Measurements from ENCODE around the gene VPS33B.
"Not testable (repeated sequence)": the region's sequence is repeated elsewhere in the genome, so short reads cannot be mapped to it uniquely, and the experiment has no call there.

The VPS33B gene

DNA sequence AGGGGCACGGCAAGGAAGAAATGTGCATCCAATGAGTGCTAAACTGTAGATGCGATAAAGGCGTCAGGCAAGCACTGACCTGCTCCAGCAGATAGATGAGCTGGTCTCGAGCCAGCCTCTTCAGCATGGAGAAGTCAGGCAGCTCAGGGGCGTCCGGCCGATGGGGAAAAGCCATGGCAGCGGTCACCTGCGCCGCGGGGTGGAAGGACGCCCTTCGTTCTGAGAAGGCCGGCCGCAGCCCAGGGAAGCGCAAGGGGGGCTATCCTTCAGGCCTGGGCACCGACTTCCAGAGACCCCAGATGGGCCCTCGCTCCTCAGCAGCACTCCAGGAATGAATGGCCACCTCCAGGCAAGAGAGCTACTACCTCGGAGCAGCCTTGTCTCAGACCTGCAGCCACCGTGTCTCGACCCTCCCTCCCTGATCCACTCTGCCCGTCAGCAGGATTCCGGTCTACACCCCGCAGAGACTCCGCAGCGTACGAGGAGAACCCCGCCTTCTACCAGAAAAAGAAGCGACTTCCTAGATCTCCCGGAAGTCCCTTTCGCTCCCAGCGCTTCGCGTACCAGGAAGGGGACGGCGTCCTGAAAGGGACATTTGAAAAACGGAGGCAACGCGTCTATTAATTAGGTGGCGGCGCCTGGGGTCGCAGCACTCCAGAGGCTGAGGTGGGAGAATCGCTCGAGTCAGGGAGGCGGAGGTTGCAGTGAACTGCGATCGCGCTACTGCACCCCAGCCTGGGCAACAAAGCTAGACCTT lies at the start of gene VPS33B:
Gene VPS33B, minus strand, starts transcription at position 520 of the 757 bp plus-strand sequence. Its CDS starts 345 bp downstream, at position 175.
- DNase-seq, result peak; percentile 72

DNA sequence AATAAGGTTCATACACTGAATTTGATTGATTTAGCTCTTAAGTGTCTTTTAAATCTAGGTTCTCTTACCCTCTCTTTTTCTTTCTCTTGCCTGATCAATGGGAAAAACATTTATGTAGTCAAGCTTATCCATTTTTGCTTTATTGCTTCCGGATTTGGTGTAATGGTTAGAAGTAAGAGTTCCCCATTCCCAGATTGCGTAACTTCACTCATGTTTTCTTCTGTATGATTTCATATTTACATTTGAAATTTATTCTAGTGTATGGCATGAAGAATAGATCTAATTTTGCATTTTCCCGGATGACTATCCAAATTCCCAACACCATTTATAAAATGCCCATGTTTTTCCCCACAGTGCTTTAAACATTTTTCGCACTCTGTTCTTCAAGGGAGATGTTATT lies 49.8 kb upstream of the VPS33B start:
- DNase-seq, result no peak

DNA sequence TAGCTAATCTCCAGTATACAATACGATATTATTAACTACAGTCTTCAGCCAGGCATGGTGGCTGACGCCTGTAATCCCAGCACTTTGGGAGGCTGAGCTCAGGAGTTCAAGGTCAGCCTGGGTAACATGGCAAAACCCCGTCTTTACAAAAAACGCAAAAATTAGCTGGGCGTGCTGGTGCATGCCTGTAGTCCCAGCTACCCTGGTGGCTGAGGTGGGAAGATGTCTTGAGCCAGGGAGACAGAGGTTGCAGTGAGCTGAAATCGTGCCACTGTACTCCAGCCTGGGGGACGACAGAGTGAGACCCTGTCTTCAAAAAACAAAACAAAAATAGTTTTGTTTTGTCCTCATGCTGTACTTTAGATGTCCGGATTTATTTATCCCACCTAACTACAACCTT lies 48.5 kb upstream of the VPS33B start:
- DNase-seq, result no peak

DNA sequence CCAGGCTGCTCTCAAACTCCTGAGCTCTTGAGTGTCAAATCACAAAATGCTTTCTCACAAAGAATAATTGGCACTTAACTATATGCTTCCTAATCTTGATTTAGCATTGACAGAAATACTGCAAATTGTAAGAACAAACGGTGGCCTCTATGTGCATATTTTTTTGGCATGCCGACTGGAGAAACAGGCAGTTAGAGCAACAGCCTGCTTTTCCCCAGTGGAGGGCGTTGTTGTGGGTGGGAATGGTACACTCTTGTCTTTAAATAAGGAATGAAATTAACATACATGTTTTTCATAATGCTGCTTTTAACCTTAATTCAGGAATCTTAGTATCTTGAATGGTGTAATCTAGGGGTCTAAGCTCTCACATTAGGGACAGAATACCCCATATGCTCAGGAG lies 46.6 kb upstream of the VPS33B start:
- no peak for DNase-seq

DNA sequence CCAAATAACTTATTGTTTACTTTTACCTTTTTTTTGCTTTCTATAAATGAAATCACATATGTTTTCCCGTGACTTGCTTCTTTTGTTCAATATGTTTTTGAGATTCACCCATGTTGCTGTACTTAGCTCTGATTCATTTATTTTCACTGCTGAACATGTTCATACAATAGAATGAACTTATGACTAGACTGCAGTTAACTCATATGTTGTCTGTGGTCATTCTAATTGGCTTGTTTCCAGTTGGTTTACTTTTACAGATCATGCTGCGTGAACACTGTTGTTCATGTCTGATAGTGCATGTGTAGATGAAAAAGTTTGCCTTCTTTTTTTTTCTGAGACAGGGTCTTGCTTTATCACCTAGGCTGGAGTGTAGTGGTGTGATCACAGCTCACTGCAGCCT lies 46.0 kb upstream of the VPS33B start:
- no peak for DNase-seq

DNA sequence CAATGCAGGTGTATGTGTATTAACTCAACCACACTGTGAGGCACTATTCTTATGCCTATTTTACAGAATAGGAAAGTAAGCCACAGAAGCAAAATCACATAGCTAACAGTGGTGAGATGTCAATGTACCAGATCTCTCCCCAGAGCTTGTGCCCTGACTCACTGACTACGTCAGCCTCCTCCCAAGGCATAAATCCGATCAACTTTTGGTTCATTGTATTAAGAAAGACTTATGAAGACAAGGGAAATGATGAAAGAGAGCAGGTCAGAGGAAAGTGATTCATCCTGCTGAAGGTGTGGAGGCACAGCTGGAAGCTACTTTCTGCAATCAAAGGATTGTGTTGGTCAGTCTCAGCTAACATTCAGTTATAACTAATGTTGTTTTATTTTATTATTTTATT lies 44.6 kb upstream of the VPS33B start:
- DNase-seq, result no peak

DNA sequence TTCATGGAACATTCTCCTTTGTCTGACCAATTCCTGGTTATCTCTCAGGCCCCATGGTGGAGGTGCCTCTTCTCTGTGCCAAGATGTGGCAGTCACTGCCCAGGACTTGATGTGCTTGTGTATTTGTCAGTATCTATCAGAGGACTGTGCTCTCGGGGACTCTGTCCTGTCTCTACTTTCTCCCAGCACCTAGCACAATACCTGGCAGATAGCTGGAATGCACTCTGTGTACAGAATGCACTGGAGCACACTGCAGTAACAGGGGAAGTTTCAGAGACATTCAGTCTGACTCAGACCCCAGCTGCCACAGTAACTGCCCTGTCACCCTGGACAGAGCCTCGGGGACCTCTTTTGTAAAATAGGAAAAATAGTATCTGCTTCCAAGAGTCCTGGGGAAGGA lies 43.1 kb upstream of the VPS33B start:
- DNase-seq, result no peak

DNA sequence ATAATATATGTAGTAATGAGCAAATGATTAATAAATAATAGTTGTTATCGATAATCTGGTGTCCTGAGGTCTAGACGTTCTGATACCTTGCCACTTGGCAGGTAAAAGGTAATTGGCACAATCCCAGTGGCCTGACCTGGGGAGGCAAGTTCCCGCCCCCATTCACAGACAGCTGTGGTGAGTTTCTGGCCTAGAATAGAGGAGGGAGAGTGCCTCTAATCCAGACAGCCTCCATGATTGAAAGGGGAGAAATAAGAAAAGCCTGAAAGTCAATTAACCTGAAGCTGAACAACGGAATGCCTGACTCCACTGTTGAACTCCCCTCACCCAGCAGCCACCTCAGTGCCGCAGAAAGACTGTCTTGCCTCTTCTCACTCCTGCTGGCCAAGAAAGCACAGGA lies 39.6 kb upstream of the VPS33B start:
- DNase-seq, result no peak

DNA sequence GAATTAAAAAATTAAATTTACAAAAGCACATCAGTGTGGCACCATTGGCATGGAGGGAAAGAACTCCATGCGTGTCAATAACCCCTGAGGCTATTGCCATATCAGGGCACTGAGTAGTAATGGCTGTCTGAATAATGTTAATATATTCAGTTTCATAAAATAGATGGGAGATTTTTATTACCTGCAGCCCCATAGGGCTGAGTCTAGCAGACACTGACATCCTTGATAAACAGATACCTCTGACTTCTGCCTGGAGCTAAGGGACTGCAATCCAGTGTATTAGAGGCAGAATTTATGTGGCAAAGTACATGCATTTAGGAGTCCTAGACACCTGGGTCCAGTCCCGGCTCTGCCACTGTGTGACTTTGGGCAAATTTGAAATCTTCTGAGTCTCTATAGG lies 38.8 kb upstream of the VPS33B start:
- no peak for DNase-seq

DNA sequence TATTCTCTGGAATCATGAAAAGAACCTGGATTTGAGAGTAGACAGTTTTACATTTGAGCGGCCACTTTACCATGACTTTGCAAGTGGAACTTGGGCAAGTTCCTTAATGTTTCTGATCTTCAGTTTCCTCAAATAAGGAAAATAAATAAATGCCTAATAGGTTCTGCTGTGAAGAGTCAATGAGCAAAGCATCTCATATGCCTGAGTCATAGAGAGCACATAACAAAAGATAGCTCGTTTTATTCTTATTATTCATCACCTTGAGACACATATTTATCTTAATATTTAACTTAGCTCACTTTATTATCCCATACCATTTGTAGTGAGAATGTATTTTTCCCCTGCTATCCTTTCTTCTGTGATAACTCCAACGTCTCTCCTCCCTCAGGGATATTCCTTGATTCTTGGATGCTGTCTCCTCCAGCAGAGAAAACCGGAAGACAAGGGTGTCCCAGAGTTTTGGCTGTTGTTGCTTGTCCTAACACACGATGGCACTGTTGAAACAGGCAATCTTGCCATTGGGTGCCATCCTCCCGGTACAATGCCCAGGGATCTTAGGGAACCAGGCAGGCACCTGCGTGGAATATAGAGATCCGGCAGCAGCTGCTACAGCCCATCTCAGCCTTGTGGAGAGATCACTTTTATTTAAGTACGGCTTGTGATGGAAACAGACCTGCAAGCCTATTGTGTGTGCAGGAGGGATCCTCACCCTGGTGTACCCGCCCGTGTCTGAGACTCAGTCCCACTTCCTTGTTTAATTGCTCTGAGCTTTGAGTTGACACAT lies 33.3 kb upstream of the VPS33B start:
- DNase-seq, result peak; percentile 10

DNA sequence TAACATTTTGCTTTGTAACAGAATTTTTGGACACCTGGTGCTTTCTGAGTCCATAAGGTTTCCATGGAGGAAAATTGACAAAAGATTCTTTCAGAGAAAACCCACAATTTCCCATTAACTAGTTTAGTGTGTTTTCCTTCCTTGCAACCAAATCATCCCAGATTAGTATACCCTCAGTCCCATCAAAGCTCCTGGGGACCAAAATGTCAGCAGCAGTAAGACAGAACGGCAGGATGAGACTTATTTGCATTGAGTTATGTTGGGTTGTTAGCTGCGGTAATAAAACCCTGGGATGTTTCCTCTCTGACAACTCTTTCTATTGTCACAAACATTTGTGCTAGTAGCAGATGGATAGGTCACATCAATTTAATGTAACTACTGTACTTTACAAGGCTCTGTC lies 32.4 kb upstream of the VPS33B start:
- DNase-seq, result no peak

DNA sequence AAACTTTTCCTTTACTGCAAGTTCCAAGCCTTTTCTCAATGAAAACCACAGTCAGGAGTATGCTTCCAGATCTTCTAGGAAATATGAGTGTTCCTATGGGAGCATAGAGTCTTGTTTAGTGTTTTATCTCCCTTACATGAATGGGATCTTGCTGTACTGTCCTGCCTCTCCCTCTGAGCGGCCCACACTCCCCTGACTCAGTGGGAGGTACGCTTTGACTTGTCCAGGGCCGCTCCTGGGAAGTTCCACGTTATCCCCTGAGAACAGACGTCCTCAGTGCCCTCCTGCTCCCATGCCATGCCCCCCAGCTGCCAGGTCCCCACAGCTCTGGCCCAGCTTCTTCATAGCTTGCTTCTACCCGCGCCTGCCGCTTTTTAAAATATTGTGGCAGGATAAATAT lies 28.9 kb upstream of the VPS33B start:
- DNase-seq, result no peak

DNA sequence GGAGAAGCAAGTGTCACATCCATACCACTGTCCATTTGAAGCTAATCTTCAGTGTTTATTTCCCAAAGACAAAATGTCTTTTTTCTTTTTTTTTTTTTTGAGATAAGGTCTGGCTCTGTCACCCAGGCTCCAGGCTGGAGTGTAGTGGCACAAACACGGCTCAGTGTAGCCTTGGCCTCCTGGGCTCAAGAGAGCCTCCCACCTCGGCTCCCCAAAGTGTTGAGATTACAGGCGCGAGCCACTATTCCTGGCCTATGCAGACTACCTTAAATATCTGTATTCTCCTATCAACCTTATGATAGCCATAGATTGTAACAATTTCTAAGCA lies 27.7 kb upstream of the VPS33B start:
- no peak for DNase-seq

DNA sequence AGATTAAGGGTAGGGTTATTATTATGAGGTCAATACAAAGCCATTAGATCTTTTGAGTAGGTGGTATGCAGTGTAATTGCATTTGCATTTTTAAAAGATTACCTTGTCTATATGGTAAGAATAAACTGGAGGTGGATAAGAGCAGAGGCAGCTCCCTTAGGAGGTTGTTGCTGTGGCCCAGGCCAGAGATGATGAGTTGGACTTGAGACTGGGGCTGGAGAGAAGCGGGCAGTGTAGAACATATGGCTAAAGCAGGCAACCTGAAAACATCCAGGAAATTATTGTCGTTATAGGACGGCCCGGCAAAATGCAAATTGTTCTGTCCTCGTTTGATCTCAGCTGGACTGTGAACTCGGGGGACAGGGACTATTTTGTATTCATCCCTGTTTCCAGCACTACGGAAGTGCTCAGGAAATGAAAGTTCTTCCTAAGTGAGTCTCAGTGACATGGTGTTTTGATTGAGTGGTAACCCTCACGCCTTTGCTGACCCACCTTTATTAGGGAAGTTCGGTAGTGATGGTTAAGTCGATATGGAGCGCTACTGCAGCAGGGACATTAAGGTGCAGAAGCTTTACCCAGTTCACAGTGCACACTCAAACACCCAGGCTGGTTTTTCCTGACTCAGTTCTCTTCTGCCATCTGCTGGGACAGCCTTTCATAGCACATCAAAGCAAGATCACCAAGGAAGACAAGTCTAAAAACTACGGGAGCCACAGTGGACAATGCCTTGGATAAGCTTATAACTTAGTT lies 27.2 kb upstream of the VPS33B start:
- DNase-seq, result peak; percentile 4

DNA sequence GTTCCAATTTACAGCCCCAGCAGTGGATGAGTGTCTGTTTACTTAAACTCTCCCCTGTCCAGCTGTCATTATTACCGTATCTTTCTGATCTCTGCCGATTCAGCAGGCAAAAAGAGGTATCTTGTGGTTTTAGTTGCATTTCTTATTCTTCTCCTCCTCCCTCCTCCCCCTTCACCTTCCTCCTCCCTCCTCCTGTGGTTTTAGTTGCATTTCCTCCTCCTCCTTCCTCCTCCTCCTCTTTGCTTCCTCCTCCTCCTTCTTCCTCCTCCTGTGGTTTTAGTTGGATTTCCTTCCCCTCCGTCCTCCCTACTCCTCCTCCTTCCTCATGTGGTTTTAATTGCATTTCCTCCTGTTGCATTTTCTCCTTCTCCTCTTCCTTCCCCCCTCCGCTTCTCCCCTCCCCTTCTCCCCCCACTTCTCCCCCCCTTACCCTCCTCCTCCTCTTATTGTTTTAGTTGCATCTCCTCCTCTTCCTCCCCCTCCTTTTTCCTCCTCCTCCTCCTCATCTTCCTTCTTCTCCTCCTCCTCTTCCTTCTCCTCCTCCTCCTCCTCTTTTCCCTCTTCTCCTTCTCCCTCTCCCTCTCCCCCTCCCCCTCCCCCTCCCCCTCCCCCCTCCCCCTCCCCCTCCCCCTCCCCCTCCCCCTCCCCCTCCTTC lies 25.3 kb upstream of the VPS33B start:
- DNase-seq, result peak; percentile 0

DNA sequence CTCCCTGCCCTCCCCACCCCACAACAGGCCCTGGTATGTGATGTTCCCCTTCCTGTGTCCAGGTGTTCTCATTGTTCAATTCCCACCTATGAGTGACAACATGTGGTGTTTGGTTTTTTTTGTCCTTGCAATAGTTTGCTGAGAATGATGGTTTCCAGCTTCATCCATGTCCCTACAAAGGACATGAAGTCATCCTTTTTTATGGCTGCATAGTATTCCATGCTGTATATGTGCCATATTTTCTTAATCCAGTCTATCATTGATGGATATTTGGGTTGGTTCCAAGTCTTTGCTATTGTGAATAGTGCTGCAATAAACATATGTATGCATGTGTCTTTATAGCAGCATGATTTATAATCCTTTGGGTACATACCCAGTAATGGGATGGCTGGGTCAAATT lies 23.7 kb upstream of the VPS33B start:
- not testable (repeated sequence) for DNase-seq

DNA sequence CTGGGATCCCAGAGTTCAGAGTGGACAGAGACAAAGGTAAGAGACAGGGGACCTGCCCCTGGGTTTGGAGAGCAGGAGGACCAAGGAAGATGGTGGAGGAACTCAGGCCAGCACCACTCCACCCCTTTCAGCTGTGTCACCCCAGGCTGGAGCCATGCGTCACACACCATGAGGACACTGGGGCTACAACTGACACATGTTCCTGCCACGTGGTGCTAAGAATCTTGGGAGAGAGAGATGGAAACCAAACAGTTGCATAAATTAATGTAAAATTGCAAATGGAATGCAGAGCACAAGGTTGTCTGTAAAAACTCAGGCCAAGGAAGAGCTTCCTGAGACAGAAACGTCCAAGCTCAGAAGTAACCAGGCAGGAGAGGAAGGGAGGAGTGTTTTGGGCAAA lies 22.7 kb upstream of the VPS33B start:
- DNase-seq, result no peak

DNA sequence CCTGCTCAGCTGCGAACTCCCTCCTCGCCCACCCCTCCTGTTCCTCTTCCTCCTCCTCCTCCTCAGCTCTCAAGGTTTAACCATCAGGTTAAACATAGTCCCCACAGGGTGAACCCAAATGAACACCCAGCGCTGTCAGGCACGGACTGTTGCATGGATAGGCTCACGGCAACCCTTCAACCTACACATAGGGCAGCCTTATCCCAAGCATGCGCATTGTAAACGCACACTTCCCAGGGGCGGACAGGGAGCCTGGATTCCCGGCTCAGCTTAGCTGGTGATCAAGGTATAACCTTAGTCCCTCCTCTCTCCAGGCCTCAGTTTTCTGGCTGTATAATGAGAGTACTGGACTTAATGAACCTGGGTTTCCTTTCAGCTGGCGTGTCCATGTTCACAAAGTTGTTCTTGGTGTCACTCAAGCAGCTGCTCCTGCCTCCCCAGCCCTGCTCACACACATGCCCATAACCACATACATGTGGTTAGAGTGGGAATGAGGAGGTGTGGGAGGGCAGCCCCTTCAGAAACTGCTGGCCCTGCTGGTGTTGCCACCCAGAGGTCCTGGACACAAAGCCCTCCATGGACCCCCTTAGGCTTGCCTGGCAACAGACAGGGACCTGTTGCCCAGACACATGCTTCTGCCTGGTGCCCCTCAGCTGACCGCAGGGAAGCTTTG lies 20.9 kb upstream of the VPS33B start:
- DNase-seq, result no peak

DNA sequence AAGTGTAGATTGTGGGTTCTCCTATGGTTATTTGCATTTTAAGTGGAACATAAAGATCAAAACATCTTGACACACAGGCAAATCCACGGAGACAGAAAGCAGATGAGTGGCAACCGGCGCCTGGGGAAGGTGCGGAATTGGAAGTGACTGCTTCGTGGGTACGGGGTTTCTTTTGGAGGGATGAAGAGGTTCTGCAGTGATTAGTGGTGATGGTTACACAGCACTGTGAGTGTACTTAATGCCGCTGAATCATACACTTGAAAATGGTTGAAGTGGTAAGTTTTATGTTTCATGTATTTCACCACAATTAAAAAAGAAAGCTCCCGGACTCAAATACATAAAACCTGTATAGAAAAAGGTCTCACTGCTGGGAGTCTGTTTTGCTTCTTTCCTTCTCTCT lies 18.5 kb upstream of the VPS33B start:
- DNase-seq, result peak; percentile 70

DNA sequence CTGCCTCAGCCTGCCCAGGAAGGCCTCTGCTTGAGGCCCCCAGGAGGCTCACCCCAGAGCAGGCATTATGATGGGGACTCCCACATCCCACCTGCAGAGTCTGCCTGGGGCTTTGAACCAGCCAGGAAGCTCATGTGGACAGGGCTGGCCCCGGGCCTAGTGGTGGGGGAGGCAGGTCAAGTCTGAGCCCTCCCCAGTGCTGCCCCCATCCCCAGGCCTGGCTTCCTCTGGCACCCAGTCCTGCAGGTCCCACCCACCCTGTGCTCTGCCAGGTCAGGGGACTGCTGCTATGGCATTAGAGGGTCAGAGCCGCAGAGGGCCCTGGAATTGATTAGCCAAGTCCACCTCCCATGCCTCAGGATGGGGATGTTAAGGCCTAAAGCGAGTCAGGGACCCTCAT lies 17.6 kb upstream of the VPS33B start:
- DNase-seq, result no peak

DNA sequence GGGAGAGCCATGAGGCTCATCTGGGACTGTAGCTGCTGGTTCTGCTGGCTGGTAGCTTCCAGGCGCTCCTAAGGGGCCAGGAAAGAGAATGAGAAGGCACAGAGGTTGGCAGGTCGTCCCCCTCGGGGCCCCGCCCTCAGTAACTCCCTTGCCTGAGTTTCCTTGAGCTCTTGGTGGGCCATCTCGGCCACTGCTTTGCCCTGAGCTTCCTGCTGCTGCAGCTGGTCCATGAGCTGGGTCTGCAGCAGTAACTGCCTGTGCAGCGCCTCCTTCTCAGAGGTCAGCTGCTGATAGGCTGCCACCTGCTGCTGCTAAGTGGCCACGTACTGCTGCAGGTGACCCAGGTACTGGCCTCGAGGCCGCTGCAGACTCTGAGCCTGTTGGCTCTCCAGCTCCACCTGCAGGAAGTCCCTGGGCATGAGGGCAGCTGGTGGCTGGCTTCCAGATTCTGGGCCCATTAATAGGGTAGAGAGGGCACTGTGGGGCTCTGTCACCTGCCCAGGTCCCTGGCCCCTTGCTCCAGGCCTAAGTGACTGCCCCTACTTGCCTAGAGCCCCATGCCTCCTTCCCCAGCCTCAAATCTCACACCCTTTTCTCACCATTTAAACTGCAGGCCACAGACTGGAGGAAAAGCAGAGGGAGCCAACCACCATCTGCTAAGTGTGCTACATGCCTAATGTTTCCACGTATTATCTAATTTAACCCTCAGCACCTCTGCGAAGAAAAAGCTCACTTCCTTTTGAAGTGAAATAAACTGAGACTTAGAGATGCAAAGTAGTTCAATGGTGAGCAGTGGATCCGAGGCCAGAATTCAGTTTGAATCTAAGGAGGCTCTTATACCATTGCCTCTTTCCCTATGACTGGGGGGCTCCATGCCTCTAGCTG lies 10.8 kb upstream of the VPS33B start:
- DNase-seq, result peak; percentile 37

DNA sequence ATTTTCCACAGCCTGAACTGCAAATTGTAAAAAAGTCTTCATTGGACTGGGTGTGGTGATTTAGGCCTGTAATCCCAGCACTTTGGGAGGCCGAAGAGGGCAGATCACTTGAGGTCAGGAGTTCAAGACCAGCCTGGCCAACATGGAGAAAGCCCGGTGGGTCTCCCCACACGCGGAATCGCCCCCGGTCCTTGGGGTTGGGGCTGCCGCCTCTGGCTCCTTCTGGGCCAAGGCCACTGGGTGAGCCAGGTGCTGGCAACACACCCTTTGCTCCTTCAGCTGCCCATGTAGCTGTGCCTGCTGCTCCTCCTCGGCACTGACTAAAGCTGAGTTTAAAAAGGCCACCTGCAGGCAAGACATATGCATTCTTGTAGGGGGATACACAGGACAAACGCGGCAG lies 9.4 kb upstream of the VPS33B start:
- no peak for DNase-seq

Measured in DMS79 (cell line).